Left lung (tissue), 14 donors: ENCODE measurements around the gene UBXN7. TPM values are rescaled to one million over a fixed set of nuclear protein-coding genes. Genes with fewer than 3 reads are reported as not detected.
"Not testable (repeated sequence)": the region's sequence is repeated elsewhere in the genome, so short reads cannot be mapped to it uniquely, and the experiment has no call there.

Source experiments
- ATAC-seq: fragments of 200-7000 bp; cut with Tn5 transposase; one replicate; pipeline ENCODE4 v1.9.1; 2020; ENCODE audit warnings: moderate library complexity
- DNase-seq, 4 donors: peaks; one replicate each; pipeline ENCODE4 v3.0.0-alpha.2; 2013 to 2020
- H3K27ac ChIP-seq, 2 donors: fragments of 200-600 bp; sonication (generic) in 1 of 2; one replicate each; pipeline versions ENCODE4 v1.5.0 to v1.8.0; 2020 to 2021
- H3K27me3 ChIP-seq, 2 donors: fragments of 200-600 bp; sonication (generic) in 1 of 2; one replicate each; pipeline versions ENCODE4 v1.5.0 to v1.8.0; 2020 to 2021
- H3K36me3 ChIP-seq, 2 donors: fragments of 200-600 bp; sonication (generic) in 1 of 2; one replicate each; pipeline versions ENCODE4 v1.5.0 to v1.8.0; 2020 to 2021
- H3K4me1 ChIP-seq, 2 donors: fragments of 200-600 bp; one replicate each; pipeline ENCODE4 v1.8.0; 2021
- H3K4me3 ChIP-seq, 2 donors: fragments of 200-600 bp; sonication (generic) in 1 of 2; one replicate each; pipeline versions ENCODE4 v1.5.0 to v1.8.0; 2020 to 2021; ENCODE audit warnings: mild to moderate bottlenecking in 1 of 2
- H3K9me3 ChIP-seq, 2 donors: fragments of 200-600 bp; sonication (generic) in 1 of 2; one replicate each; pipeline versions ENCODE4 v1.5.0 to v1.8.0; 2020 to 2021
- intact Hi-C, 2 donors: fragments of 100-400 bp; cut with DNase I; formaldehyde crosslinking; loops; one replicate each; pipeline versions ENCODE4 v1.11.2 to v1.14.2; 2022
- long read RNA-seq, 12 donors: library from polyadenylated mRNA in 2 of 12; unstranded in 2 of 12; transcript quantifications; one replicate each; pipeline ENCODE4 v2.0.0 and lab custom pipeline, GENCODE V29; 2019 to 2026
- polyA plus RNA-seq, 6 donors: library from polyadenylated mRNA; unstranded; fragments of 120-200 nt; gene quantifications; one replicate each; pipeline ENCODE4 v1.2.1, GENCODE V29; 2013; ENCODE audit not compliant: insufficient read length in 6 of 6
- total RNA-seq, 2 donors: library from RNA; stranded (reverse); fragmentation: NEBNext Ultra II Directional; extraction: Animal tissue kit (Norgen Biotek cat#: 25700); gene quantifications; one replicate each; pipeline ENCODE4 v1.2.1, GENCODE V29; 2021
- TF ChIP-seq, protein P1 (sequence below), 2 donors: fragments of 200-600 bp; sonication (generic) in 1 of 2; IDR thresholded peaks; one replicate each; pipeline versions ENCODE4 v1.5.0 to v1.8.0; 2021; ENCODE audit warnings: antibody characterized with exemption in 2 of 2
- donor health status: DM: no; HTN: yes; CAD: no.
- donor health status: DM: no; HTN: no; CAD: no.

UBXN7 gene, protein sequence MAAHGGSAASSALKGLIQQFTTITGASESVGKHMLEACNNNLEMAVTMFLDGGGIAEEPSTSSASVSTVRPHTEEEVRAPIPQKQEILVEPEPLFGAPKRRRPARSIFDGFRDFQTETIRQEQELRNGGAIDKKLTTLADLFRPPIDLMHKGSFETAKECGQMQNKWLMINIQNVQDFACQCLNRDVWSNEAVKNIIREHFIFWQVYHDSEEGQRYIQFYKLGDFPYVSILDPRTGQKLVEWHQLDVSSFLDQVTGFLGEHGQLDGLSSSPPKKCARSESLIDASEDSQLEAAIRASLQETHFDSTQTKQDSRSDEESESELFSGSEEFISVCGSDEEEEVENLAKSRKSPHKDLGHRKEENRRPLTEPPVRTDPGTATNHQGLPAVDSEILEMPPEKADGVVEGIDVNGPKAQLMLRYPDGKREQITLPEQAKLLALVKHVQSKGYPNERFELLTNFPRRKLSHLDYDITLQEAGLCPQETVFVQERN
- total RNA-seq (10 to 100 TPM; 42.5 to 56.3 TPM), polyA plus RNA-seq (10 to 100 TPM; 35.2 to 43.4 (median 37.5) TPM)
- long read RNA-seq, donor 1, full-length matches to known transcripts, result 7 of 7 reads
- long read RNA-seq, donor 1, partial matches to known transcripts, result 0 of 7 reads
- long read RNA-seq, donor 1, other reads (novel, unspliced or antisense), result 0 of 7 reads
- long read RNA-seq, donor 2, full-length matches to known transcripts, result 8 of 8 reads
- long read RNA-seq, donor 2, partial matches to known transcripts, result 0 of 8 reads
- long read RNA-seq, donor 2, other reads (novel, unspliced or antisense), result 0 of 8 reads
- long read RNA-seq, donor 3, full-length matches to known transcripts, result 7 of 7 reads
- long read RNA-seq, donor 3, partial matches to known transcripts, result 0 of 7 reads
- long read RNA-seq, donor 3, other reads (novel, unspliced or antisense), result 0 of 7 reads
- long read RNA-seq, donor 4, partial matches to known transcripts, result 1 of 2 reads
- long read RNA-seq, donor 4, other reads (novel, unspliced or antisense), result 1 of 2 reads
- long read RNA-seq, donor 5, full-length matches to known transcripts, result 7 of 7 reads
- long read RNA-seq, donor 5, partial matches to known transcripts, result 0 of 7 reads
- long read RNA-seq, donor 5, other reads (novel, unspliced or antisense), result 0 of 7 reads
- long read RNA-seq, donor 6, full-length matches to known transcripts, result 5 of 5 reads
- long read RNA-seq, donor 6, partial matches to known transcripts, result 0 of 5 reads
- long read RNA-seq, donor 6, other reads (novel, unspliced or antisense), result 0 of 5 reads
- long read RNA-seq, donor 7, partial matches to known transcripts, result 0 of 1 reads
- long read RNA-seq, donor 7, other reads (novel, unspliced or antisense), result 0 of 1 reads
- long read RNA-seq, donor 8, full-length matches to known transcripts, result 9 of 9 reads
- long read RNA-seq, donor 8, partial matches to known transcripts, result 0 of 9 reads
- long read RNA-seq, donor 8, other reads (novel, unspliced or antisense), result 0 of 9 reads
- long read RNA-seq, donor 9, result 0 reads
- long read RNA-seq, donor 10, partial matches to known transcripts, result 2 of 3 reads
- long read RNA-seq, donor 10, other reads (novel, unspliced or antisense), result 1 of 3 reads
- long read RNA-seq, donor 11, full-length matches to known transcripts, result 7 of 7 reads
- long read RNA-seq, donor 11, partial matches to known transcripts, result 0 of 7 reads
- long read RNA-seq, donor 11, other reads (novel, unspliced or antisense), result 0 of 7 reads
- long read RNA-seq, donor 12, full-length matches to known transcripts, result 5 of 5 reads
- long read RNA-seq, donor 12, partial matches to known transcripts, result 0 of 5 reads
- long read RNA-seq, donor 12, other reads (novel, unspliced or antisense), result 0 of 5 reads

DNA sequence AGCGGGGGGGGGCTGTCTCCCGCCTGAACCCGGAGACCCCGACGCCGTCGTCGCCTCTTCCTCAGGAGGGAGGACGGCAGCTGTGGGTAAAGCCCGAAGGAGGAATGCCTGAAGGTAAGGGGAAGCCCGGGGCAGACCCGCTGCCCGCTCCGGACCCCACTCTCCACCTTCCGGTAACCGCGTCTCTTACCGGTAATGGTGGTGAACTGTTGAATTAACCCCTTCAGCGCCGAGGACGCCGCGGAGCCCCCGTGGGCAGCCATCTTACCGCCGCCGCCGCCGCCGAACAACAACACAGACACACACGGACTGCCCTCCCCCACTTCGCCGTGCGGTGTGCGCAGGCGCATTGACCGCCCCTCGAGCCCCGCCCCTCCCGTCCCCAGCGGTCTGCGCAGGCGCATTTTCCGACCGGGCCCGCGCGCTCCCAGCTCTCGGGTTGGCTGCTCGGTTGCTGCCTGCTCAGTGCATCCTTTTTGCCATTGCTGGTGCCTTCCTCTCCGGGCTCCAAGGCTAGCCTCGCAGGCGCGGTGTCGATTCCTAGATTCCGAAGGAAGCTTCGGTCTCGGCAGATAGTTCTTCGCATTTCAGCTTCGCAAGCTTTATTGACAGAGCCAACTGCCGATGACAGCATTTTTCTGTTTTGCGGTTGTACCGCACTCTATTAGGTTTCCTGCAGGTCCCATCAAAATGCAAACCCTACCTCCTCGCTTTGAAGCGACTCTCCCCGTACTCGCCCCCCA is at the start of gene UBXN7:
TSS of gene UBXN7 (minus strand) at position 291 of the 743 bp plus-strand sequence. CDS start at position 263, 28 bp downstream.
- intact Hi-C loops, result no loop called here
- TF ChIP-seq, protein P1, sequence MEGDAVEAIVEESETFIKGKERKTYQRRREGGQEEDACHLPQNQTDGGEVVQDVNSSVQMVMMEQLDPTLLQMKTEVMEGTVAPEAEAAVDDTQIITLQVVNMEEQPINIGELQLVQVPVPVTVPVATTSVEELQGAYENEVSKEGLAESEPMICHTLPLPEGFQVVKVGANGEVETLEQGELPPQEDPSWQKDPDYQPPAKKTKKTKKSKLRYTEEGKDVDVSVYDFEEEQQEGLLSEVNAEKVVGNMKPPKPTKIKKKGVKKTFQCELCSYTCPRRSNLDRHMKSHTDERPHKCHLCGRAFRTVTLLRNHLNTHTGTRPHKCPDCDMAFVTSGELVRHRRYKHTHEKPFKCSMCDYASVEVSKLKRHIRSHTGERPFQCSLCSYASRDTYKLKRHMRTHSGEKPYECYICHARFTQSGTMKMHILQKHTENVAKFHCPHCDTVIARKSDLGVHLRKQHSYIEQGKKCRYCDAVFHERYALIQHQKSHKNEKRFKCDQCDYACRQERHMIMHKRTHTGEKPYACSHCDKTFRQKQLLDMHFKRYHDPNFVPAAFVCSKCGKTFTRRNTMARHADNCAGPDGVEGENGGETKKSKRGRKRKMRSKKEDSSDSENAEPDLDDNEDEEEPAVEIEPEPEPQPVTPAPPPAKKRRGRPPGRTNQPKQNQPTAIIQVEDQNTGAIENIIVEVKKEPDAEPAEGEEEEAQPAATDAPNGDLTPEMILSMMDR (IDR thresholded peaks at IDR 0.05), result peak in 1 of 2 donors; percentile 10

DNA sequence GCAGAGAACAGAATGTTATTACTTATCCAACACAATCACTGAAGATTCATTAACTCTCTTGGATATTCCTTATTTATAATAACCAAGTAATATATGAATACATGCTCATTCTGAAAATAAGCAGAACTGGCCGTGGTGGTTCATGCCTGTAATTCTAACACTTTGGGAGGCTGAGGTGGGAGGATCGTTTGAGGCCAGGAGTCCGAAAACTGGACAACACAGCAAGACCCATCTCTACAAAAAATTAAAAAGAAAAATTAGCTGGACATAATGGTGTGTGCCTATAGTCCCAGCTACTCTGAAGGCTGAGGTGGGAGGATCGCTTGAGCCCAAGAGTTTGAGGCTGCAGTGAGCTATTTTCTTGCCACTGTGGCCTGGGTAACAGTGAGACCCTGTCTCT is 45.5 kb upstream of the UBXN7 start:
- TF ChIP-seq, protein P1 (IDR thresholded peaks at IDR 0.05), result no peak
- ATAC-seq (no peak), DNase-seq (no peak)
- Histone ChIP-seq H3K4me1 (no peaks in the 10 kb centered on the region), H3K27me3 (no peaks in the 10 kb centered on the region), H3K9me3 (no peaks in the 10 kb centered on the region), H3K36me3 (peaks cover 0 to 99% of the 10 kb centered on the region in 2 donors), H3K27ac (no peak overlapping the region), H3K4me3 (no peak overlapping the region)
- intact Hi-C loops, result no loop called here

More for the DNA sequence above, at the start of gene UBXN7:
- H3K4me3 ChIP-seq, result peak within 1 kb of the TSS; percentile 96
- peak within 1 kb of the TSS; percentile 87 to 93 for H3K27ac ChIP-seq
- DNase-seq, result peak; percentile 95 to 99 (median 97)
- no peaks in the 10 kb centered on the region for H3K9me3 ChIP-seq
- H3K27me3 ChIP-seq, result no peaks in the 10 kb centered on the region
- peaks cover 8 to 24% of the 10 kb centered on the region in 2 donors for H3K4me1 ChIP-seq
- peaks cover 0 to 8% of the 10 kb centered on the region in 2 donors for H3K36me3 ChIP-seq
- ATAC-seq, result peak; percentile 96

DNA sequence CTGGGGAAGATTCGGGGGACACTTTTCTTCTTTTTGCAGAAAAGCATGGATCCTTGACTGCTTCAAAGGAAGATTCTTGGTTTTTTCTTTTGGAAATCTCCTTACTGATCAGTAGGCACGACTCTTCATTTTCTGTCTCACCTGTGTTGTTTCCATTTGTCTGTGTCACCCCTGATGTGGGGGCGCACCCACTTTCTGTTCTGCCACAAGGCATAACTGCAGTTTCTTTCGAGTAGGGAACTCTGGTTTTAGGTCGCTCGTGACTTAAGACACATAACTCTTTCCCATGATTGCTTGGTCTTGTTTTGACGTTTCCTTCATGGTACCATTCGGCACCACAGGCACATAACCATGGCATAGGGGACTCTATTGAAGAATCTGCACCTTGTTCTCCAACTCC is 40.1 kb upstream of the UBXN7 start:
- no peak overlapping the region for H3K27ac ChIP-seq
- H3K36me3 ChIP-seq, result peaks cover 0 to 83% of the 10 kb centered on the region in 2 donors
- no peak overlapping the region for H3K4me3 ChIP-seq
- no peaks in the 10 kb centered on the region for H3K4me1 ChIP-seq
- intact Hi-C loops, result no loop called here
- no peaks in the 10 kb centered on the region for H3K9me3 ChIP-seq
- TF ChIP-seq, protein P1 (IDR thresholded peaks at IDR 0.05), result no peak
- H3K27me3 ChIP-seq, result no peaks in the 10 kb centered on the region
- no peak for ATAC-seq
- no peak for DNase-seq

DNA sequence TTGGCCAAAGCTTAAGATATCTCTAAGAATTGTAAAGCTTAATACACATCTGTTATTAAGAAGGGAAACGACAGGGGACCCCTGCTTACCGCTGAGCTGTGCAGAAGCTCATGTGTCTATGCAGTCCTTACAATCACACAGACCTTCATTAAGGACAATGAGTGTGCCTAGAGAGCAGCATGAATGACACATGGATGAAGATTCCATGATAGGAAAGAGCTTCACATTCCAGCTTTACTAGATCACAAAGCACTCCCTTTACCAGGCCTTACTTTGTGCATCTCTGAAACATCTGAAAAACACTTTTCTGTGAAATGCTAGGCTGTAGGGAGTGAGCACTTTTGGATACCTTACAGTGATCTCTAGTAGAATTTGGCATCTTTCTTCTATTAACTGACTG is 39.3 kb upstream of the UBXN7 start:
- intact Hi-C loops, result no loop called here
- H3K4me1 ChIP-seq, result no peaks in the 10 kb centered on the region
- no peaks in the 10 kb centered on the region for H3K27me3 ChIP-seq
- ATAC-seq (no peak), DNase-seq (no peak)
- H3K27ac ChIP-seq, result no peak overlapping the region
- TF ChIP-seq, protein P1 (IDR thresholded peaks at IDR 0.05), result no peak
- no peaks in the 10 kb centered on the region for H3K9me3 ChIP-seq
- peaks cover 0 to 78% of the 10 kb centered on the region in 2 donors for H3K36me3 ChIP-seq
- no peak overlapping the region for H3K4me3 ChIP-seq

DNA sequence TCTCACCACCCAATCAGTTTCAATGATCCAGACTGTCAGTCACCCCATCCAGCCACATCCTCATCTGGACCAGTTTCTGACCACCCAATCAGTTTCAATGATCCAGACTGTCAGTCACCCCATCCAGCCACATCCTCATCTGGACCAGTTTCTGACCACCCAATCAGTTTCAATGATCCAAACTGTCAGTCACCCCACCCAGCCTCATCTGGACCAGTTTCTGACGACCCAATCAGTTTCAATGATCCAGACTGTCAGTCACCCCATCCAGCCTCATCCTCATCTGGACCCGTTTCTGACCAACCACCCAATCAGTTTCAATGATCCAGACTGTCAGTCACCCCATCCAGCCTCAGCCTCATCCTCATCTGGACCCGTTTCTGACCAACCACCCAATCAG is 38.0 kb upstream of the UBXN7 start:
- DNase-seq, H3K4me1 ChIP-seq, ATAC-seq, H3K9me3 ChIP-seq, H3K4me3 ChIP-seq, H3K27ac ChIP-seq, H3K27me3 ChIP-seq, intact Hi-C loops: not testable (repeated sequence)
- peaks cover 0 to 66% of the 10 kb centered on the region in 2 donors for H3K36me3 ChIP-seq
